Measurements from ENCODE around the gene NPAS1.

The NPAS1 gene, protein sequence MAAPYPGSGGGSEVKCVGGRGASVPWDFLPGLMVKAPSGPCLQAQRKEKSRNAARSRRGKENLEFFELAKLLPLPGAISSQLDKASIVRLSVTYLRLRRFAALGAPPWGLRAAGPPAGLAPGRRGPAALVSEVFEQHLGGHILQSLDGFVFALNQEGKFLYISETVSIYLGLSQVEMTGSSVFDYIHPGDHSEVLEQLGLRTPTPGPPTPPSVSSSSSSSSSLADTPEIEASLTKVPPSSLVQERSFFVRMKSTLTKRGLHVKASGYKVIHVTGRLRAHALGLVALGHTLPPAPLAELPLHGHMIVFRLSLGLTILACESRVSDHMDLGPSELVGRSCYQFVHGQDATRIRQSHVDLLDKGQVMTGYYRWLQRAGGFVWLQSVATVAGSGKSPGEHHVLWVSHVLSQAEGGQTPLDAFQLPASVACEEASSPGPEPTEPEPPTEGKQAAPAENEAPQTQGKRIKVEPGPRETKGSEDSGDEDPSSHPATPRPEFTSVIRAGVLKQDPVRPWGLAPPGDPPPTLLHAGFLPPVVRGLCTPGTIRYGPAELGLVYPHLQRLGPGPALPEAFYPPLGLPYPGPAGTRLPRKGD

DNA sequence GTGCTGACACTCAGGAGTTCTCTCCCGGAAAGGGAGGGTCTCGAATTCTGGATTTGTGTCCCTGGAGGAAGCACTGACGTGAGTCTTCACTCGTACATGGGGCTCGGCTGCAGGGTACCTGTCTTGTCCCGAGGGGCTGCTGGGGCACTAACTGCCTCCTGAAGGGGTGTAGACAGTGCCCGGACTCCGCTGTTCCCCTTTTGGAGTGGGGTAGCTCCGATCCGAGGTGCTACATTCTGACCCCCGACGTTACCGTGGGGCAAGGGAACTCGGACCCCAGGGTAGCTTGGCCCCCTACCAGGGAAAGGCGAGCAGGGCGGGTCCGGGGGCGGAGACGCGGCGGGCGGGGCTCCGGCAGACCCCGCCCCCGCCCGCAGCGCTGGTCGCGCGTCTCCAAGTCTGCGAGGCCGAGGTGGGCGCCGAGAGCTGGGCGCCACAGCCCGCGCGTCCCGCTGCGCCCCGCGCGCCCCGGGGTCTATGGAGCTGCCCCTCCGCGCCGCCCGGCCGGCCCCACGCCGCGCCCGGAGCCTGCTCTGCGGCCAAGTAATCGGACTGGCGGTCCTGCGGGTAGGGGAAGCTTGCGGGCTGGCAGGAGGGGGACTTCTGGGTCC, at the start of gene NPAS1:
TSS of gene NPAS1 (plus strand) at position 407 of the 611 bp plus-strand sequence. CDS start 1,211 bp downstream, outside the sequence.
- DNase-seq = no peak

DNA sequence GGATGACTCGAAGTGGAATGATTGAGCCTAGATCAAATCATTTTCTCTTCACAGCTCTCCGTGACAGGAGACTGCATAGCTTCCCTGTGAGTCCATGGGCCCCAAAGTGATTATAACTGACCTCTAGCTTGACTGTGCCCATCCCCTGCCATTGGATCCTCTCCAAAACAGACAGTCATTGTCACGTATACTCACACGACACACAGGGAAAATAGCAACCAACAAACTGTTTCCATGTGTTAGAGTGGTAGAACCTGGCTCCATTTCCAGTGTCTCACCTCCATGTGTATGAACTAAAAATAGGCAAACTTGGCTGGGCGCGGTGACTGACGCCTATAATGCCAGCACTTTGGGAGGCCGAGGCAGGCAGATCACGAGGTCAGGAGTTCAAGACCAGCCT, 48.8 kb upstream of the NPAS1 start:
- DNase-seq = no peak

DNA sequence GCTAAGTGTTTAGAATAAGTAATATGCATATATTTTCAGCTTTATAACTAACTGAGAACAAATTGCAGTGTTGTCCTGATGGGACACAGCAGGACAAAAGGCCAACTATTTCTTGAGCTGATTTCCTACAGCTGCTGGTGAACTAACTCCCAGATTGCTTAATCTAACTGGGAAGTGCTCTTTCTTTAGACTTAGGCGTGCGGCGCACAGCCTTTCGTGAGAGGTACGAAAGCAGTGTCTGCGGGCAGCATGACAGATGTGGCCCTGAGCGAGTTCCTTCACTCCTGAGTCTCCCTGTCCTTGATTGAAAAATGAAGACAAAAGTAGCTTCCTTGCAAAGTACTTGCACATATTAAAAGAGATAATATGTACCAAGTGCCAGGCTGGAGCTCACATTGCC, 47.3 kb upstream of the NPAS1 start:
- DNase-seq = no peak

DNA sequence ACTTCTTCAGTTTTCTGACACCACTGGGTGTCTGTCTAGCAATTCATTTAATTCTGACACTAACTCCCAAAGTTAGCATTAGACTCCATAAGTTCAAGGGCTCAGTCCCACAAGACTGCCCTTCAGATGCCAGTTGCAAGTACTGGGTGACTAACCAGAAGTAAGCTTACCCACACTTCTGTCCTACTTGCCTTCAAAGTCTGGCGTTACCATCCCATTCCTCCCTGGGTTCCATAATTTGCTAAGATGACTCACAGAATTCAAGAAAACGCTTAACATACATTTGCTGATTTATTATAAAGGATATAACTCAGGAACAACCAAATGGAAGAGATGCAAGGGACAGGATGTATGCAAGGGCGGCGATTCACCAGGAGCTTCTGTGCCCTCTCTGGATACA, 45.5 kb upstream of the NPAS1 start:
- no peak for DNase-seq

DNA sequence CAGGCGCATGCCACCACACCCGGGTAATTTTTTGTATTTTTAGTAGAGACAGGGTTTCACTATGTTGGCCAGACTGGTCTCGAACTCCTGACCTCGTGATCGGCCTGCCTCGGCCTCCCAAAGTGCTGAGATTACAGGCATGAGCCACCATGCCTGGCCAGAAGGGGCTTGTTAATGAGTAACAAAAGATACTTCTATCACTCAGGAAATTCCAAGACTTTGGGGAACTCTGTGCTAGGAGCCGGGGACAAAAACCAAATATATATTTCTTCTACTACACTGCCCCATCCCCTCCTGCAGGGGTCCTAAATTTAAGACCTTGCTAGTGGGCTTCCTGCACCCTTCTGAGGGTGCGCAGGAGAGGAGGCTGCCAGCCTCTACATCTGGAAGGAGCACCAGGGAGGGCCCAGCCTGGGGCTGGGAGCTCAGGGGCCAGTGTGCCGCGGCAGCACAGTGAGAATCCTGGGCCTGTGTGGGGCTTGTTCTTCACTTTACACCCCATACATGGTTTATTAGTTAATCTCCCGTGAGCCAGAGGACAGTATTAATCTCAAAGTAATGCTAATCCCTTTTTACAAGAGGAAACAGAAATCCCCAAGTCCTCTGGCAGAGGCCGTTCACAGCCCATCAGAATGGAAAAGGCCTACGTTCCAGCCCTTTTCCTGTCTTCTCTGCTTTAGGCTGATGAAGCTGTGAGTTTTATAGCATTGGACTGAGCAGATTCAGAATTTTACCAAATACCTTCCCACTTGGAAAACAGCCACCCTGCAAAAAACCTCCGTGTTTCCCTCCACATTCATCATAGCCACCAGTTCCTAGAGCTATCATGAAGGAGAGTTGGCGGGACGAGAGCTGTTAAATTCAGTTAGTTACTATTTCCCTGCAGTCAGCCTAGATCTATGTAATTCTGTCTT, 44.4 kb upstream of the NPAS1 start:
- no peak for DNase-seq

DNA sequence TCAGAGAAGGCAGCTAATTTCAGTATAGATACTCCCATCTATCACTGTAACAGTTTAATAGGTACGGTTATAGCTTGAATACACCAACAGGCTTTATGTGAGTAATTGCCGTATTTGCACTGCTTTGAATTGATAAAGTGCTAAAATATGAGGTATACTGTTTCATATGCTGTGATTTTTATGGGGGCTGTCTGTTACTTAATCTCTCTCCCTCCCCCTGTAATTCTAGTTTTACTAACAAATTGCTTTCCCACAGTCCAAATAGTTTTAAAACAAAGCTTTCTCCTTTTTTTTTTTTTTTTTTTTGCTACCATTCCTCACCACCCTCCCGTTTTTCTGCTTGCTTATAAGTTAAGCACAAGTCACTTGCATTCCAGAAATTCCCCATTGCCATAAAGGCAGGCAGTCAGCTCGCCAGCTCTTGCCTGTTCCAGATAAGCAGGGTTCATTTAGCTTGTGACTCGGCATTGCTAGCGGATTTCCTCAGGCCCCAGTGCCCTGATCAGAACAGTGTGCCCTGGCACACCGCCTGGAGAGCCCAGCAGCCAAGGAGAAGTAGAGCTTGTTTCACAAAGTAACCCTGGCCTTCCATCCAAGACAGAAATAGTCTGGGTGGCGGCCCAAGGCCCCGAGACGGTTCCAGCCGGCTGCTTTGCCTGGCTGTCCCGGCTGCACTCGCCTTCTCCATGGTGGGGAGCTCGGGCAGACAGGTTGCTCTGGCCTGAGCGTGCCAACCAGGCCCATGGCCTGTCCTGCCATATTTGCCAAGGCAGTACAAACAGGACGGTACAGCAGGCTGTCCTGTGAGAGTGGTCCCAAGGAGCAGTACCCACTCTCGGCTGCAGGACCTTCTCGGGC, 43.5 kb upstream of the NPAS1 start:
- DNase-seq = no peak

DNA sequence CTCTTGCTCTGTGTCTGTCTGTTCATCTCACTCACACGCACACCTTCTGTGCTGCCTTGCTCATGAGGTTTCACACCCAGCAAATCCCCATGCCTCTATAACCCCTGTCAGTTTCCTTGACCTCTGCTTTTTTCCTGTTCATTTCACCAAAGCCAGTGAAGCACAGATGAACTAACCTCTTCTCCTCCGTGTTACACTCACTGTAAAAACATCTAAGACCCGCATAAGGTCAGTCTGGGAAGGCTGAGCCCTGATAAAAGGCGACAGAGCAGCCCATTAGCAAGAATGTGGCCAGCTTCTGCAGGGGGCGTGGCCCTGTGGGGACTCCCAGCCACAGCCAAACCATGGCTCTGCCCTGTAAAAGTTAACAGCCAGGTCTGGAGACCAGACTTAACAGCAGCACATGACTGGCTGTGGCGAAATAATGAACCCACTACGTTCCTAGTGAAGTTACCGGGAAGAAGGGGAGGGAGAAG, 42.8 kb upstream of the NPAS1 start:
- DNase-seq = no peak

DNA sequence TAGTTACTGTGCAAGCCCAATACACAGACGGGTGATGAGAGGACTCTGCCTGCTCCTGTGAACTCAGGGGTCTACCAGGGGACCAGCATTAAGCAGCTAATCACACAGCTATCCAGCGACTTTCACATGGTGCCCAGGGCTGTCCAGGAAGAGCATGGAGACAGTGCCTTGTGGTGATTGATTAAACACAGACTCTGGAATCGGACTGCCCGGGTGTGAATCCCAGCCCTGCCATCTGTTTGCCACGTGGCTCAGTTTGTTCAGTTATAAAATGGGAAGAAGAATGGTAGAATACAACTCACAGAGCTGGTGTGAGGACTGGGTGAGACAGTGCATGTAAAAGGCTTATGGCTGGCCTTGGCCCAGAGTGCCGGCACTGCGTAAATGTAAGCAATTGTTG, 42.1 kb upstream of the NPAS1 start:
- no peak for DNase-seq

DNA sequence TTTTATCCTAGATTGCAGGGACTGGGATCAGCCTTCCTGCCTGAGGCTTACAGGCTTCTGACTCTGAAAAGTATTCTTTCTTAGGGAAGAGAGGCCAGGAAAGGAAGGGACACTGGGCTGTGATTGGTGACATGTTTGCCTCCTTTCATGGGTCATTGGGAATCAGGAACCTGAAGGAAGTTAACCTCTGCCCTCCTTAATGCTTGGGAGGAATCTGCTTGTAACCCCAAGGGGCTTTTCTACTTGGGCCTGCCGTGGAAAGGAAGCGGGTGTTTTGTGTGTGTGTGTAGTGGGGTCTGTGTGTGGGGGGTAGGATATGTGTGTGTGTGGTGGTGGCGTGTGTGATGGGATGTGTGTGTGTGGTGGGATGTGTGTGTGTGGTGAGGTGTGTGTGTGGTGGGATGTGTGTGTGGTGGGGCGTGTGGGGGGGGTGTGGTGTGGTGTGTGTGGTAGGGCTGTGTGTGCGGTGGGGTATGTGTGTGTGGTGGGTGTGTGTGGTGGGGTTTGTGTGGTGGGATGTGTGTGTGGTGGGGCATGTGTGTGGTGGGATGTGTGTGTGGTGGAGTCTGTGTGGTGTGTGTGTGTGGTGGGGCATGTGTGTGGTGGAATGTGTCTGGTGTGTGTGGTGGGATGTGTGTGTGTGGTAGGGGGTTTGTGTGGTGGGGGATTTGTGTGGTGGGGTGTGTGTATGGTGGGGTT, 41.3 kb upstream of the NPAS1 start:
- DNase-seq = no peak

DNA sequence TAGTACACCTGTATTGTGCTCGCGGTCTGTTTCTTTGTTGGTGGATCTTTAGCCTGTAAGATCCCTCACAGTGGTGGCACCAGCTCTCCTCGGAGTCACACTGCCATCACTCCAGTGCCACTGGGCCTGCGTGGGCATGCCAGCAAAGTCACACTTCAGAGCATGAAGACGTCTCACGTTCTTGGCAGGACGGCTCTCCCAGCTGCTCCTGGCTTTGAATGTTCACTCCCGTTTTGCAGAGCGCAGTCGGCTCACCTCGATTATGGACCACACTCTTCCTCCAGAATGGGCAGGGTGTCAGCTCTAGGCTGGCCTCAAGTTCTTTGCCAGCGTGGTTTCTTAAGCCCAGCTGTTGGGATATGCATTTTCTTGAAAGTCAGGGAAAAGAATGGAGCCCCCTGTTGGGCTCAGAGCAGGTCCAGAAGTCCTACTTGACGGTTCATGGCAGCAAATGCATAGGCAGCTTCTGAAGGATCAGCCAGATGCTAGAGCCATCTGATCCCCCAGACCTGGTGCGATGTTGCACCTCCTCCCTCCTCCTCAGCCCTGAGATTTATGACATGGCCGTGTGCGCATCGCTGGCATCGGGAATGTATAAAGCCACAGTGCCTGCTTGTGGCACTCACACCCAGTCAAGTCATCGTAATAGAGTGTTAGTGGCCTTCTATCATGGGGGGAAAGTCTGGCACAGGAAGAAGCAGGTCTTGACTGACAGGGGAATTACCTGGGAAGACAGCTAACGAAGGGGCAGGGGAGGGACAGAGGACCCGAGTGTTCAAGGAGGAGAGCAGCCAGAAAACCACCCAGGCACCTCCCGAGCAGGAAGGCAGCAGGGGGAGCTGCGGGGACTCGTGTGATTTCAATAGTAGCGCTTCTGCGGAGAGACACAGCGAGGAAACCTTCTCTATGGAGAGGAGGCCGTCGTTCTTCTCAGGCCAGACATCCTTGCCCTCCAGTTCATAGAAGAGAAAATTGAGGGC, 40.2 kb upstream of the NPAS1 start:
- peak; percentile 11 for DNase-seq

DNA sequence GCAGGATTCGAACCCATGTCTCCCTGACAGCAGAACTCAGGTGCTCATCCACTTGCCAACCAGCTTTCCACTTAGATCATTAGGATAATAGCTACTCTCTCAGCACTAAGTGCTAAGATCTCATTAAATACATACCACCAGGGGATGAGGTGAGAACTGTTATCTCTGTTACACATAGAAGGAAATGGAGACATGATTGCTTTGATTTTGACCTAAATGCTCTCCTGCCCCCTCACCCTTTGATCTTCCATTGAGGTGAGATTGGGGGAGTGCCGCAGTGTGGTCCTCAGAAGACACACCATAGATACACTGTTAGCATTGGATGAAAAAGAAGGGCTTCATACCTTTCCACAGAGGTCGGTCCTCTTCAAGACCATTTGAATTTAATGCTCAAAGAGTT, 38.9 kb upstream of the NPAS1 start:
- no peak for DNase-seq

DNA sequence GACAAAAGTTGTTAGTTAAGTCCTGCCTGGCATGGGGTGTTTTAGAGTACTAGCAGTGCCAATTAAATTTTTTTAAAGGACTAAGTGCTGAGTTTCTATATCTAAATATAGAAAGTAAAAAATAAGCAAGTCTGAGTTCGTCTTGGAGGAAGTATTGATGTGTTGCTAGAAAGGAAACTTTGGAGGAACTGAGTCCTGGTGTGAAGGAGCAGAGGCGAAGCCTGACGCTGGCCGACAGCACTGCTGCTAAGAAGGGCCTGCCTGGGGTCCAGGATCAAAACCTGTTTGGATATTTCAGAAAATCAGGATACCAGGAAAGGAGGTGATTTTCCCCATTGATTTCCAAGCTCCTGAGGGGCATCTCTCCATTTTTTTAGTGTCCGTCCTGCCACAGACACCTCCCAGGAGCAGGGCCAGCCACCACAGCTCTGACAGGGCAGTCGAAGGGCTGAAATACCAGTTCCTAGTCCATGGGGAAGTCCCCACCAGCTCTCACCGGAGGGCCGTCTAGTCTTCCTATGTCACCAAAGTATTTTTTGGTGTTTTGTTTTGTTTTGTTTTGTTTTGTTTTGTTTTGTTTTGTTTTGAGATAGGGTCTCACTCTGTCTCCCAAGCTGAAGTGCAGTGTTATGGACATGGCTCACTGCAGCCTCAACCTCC, 38.2 kb upstream of the NPAS1 start:
- no peak for DNase-seq

DNA sequence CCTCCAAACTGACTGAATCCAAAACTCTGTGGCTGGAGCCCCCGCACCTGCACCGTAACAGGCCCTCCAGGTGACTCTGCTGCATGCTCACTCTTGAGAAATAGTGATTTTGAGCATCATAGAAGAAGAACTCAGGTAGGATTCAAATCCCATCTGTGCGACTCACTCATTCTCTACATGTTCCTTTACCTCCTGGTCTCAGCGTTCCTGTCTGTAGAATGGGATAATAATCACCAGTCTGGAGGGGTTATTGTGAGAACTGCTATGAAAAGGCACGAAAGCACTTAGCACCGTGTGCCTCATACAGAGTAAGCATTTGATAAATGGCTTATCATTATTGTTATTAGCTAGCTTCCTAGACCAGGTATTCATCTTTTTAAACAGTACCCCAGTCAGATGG, 36.5 kb upstream of the NPAS1 start:
- no peak for DNase-seq

DNA sequence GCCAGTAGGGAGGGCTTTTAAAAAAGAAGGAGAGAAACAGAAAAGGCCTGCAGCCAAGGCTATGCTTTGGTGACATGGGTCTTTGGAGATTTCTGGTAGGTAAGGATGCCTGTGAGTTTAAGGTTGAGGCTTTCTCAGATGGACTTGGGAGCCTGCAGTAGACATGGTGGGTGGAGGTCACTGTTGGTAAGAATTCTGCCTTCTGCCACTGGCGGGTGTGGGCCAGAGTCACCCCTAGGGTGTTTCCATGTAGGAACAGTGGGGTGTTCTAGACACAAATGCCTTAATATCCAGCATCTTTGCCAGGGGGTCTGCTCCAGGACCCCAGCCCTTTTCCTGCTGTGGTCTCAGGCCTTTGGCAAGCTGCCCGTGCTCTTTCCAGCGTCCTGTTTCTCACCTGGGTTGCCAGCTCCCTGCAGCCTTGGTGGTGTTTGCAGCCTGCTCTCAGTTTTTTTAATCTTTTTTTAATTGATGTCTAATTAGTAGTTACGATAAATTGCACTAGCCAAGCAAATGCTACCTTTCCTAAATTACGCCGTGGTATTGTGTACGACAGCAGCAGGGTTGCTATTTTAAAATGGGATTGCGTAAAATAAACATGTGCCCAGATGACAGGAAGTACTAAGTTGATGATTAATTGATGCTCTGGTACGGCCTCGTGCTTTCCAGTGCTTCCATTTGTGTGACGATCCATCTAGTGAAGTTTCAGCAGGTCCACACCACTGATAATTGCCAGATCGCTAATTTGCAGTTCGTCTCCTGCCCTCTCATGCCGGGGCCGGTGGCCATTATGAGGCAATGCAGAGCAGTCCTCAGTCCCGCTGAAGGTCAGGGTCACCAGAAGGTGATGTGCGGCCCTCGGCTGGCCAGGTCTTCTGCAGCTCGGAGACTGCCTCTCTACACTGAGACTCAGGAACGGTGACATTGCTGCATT, 35.3 kb upstream of the NPAS1 start:
- peak; percentile 13 for DNase-seq

DNA sequence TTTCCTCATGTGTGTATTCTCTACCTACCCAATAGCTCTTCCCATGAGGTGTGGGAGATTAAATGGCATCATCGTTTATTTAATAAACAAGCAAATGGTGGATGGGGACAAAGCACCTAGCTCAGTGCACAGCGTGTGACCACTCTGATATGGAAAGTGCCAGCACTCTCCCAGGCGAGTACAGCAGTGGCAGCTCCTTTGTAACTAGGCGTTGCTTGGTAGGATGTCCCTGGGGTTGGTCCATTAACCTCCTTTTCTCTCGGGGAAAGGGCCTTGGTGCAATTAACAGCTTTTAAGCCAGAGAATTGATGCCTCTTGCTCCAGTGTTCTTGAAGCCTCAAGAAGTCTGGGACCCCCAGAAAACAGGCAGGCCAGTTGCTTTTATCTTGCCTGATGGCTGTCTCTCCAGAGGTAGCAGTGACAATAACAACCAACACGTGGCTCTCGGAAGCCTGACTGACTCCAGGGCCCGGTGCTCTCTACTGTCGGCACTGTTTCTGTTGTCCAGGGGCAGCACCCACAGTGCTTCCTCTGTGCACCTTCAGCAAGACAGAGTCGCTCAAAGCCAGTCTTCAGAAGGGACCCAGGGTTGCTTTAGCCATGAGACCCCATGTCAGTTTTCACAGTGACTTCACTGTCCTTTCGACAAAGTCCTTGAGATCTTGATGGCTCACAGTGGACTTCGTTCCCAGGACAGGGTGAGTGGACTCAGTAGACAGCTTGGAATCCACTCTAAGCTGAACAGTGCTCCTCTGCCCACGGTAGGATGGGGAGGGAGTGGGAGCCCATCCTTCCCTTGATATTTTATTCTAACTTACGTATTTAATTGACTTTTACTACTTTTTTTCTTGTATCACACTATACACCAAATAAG, 33.9 kb upstream of the NPAS1 start:
- no peak for DNase-seq

DNA sequence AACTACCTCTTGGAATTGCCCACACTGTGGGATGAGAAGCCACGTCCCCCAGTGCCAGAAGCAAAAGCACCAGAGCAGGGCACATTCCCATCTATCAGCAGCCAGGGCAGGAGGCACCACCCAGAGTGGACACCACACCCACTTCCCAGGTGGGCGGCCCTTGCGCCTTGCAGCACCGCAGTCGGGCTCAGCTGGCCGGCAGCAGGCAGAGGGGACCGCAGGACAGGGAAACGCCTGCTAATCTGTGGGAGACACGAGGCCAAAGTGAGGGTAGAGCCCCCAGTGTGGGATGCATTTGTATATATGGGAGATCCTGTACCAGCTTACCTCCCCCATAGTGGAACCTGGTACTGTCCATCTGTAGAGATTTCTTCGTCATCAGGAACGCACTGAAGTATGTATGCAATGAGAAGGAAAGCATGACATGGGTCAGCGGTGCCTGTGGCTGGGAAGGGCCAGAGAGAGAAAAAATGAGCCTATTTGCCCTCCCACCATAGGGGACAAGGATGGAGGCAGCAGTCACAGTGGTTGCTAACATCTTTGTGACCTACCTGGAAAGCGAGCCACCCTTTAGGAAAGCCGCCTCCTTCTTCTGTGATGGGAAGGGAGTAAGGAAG, 30.9 kb upstream of the NPAS1 start:
- DNase-seq = no peak

All from NCI-H1694 treated with DMSO at 0.1 percent for 48 hours (cell line).